ENCODE results near the gene TFF2.

TFF2 gene

GRCh38 chr21:42390193-42390592, 39.4 kb upstream of the TFF2 start:
- no peaks in the 10 kb centered on the region for H3K36me3 ChIP-seq (ENCODE audit: control insufficient read depth, insufficient read depth, low read length)
- no peak overlapping the region for H3K4me3 ChIP-seq (ENCODE audit: low read length)
- H3K9me3 ChIP-seq (ENCODE audit: control insufficient read depth, low read length) = no peaks in the 10 kb centered on the region
- no peak overlapping the region for H3K9ac ChIP-seq (ENCODE audit: low read length)
- H3K27me3 ChIP-seq (ENCODE audit: control insufficient read depth, insufficient read depth, low read length) = no peaks in the 10 kb centered on the region
- H3K4me1 ChIP-seq (ENCODE audit: control insufficient read depth, insufficient read depth, low read length) = peaks cover 44% of the 10 kb centered on the region

DNA sequence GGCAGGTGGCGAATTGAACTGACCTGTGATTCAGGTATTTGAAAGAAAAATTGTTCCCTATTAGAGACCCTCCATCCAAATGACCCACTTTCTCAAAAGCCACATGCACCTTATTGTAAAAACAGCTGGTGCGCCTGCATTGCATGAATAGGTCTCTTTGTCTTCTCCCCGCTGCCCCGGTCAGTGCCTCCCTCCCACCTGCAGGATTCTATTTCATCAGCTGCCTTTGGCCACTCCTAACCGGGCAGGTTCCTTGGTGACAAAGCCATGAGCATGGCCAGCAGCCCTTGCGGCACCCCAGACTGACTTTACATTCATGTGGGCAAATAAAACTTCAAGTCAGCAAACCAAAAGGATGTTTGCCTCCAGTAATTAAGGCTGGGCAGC, 38.6 kb upstream of the TFF2 start:
- H3K9ac ChIP-seq (ENCODE audit: low read length) = peak overlapping the region; percentile 84
- H3K4me3 ChIP-seq (ENCODE audit: low read length) = peak overlapping the region; percentile 60
- H3K36me3 ChIP-seq (ENCODE audit: control insufficient read depth, insufficient read depth, low read length) = no peaks in the 10 kb centered on the region
- H3K9me3 ChIP-seq (ENCODE audit: control insufficient read depth, low read length) = no peaks in the 10 kb centered on the region
- peaks cover 50% of the 10 kb centered on the region for H3K4me1 ChIP-seq (ENCODE audit: control insufficient read depth, insufficient read depth, low read length)
- no peaks in the 10 kb centered on the region for H3K27me3 ChIP-seq (ENCODE audit: control insufficient read depth, insufficient read depth, low read length)

DNA sequence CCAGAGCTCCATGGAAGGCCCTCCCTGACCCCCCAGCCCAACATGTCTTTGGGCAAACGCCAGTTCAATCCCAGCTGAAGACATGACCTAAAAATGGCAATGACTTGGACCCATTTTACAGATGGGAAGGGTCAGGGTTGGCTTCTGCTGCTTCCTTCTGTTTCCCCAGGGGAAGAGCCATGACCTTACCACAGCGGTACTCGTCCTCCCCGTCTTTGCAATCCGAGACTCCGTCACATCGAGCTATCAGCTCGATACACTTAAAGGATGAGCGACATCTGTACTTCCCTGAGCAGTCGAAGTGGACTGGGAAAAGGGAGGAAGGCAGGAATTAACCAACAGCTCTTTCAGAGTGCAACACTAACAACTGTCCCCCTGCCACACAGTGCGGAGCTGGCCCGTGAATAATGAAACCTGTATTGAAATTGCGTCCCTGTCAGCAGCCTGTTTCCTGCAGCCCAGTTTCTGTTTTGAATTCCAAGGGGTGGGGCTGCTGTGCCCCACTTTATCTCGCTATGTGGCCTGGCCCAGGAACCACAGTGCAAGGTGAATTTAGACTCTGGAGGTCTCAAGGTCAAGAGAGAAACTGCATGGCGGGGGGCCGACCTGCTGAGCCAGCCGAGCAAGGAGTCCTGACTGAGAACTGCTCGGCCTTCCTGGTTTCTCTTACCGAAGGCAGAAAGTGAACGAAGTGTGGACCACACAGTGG, 38.1 kb upstream of the TFF2 start:
- H3K4me1 ChIP-seq (ENCODE audit: control insufficient read depth, insufficient read depth, low read length) = peaks cover 55% of the 10 kb centered on the region
- no peaks in the 10 kb centered on the region for H3K36me3 ChIP-seq (ENCODE audit: control insufficient read depth, insufficient read depth, low read length)
- peak overlapping the region; percentile 84 for H3K9ac ChIP-seq (ENCODE audit: low read length)
- H3K9me3 ChIP-seq (ENCODE audit: control insufficient read depth, low read length) = no peaks in the 10 kb centered on the region
- peak overlapping the region; percentile 60 for H3K4me3 ChIP-seq (ENCODE audit: low read length)
- no peaks in the 10 kb centered on the region for H3K27me3 ChIP-seq (ENCODE audit: control insufficient read depth, insufficient read depth, low read length)

- no peaks in the 10 kb centered on the region for H3K36me3 ChIP-seq (ENCODE audit: control insufficient read depth, insufficient read depth, low read length)
- H3K9ac ChIP-seq (ENCODE audit: low read length) = peak overlapping the region; percentile 84
- no peaks in the 10 kb centered on the region for H3K9me3 ChIP-seq (ENCODE audit: control insufficient read depth, low read length)
- peaks cover 63% of the 10 kb centered on the region for H3K4me1 ChIP-seq (ENCODE audit: control insufficient read depth, insufficient read depth, low read length)
- no peaks in the 10 kb centered on the region for H3K27me3 ChIP-seq (ENCODE audit: control insufficient read depth, insufficient read depth, low read length)
- peak overlapping the region; percentile 60 for H3K4me3 ChIP-seq (ENCODE audit: low read length)
Measured at GRCh38 chr21:42387843-42388340, 37.1 kb upstream of the TFF2 start.

DNA sequence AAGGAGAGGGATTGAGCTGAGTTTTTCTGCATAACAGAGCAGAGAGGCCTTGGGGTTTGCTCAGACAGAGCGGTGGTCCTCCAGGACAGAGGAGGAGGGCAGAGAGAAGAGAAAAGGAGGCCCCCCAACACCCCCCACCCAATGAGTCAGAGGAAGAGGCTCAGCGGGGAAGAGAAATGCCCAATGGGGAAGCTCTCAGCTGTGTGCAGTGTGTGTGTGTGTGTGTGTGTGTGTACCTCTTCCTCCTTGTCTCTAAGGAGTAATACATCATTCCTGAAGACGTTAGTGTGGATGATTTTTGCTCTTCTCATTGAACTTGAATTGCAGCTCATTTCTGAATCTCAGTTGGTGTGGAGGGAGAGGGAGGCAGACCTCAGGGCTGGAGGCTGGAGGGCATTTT, 36.4 kb upstream of the TFF2 start:
- Histone ChIP-seq H3K27me3 (ENCODE audit: control insufficient read depth, insufficient read depth, low read length) (no peaks in the 10 kb centered on the region), H3K9ac (ENCODE audit: low read length) (peak overlapping the region; percentile 84), H3K9me3 (ENCODE audit: control insufficient read depth, low read length) (no peaks in the 10 kb centered on the region), H3K36me3 (ENCODE audit: control insufficient read depth, insufficient read depth, low read length) (no peaks in the 10 kb centered on the region), H3K4me3 (ENCODE audit: low read length) (no peak overlapping the region), H3K4me1 (ENCODE audit: control insufficient read depth, insufficient read depth, low read length) (peaks cover 70% of the 10 kb centered on the region)

GRCh38 chr21:42386034-42386591, 35.3 kb upstream of the TFF2 start:
- no peaks in the 10 kb centered on the region for H3K27me3 ChIP-seq (ENCODE audit: control insufficient read depth, insufficient read depth, low read length)
- H3K36me3 ChIP-seq (ENCODE audit: control insufficient read depth, insufficient read depth, low read length) = no peaks in the 10 kb centered on the region
- no peak overlapping the region for H3K4me3 ChIP-seq (ENCODE audit: low read length)
- no peak overlapping the region for H3K9ac ChIP-seq (ENCODE audit: low read length)
- H3K9me3 ChIP-seq (ENCODE audit: control insufficient read depth, low read length) = no peaks in the 10 kb centered on the region
- H3K4me1 ChIP-seq (ENCODE audit: control insufficient read depth, insufficient read depth, low read length) = peaks cover 78% of the 10 kb centered on the region

GRCh38 chr21:42385619-42386018, 34.8 kb upstream of the TFF2 start:
- Histone ChIP-seq H3K9me3 (ENCODE audit: control insufficient read depth, low read length) (no peaks in the 10 kb centered on the region), H3K36me3 (ENCODE audit: control insufficient read depth, insufficient read depth, low read length) (no peaks in the 10 kb centered on the region), H3K27me3 (ENCODE audit: control insufficient read depth, insufficient read depth, low read length) (no peaks in the 10 kb centered on the region), H3K4me1 (ENCODE audit: control insufficient read depth, insufficient read depth, low read length) (peaks cover 83% of the 10 kb centered on the region), H3K9ac (ENCODE audit: low read length) (no peak overlapping the region), H3K4me3 (ENCODE audit: low read length) (no peak overlapping the region)

DNA sequence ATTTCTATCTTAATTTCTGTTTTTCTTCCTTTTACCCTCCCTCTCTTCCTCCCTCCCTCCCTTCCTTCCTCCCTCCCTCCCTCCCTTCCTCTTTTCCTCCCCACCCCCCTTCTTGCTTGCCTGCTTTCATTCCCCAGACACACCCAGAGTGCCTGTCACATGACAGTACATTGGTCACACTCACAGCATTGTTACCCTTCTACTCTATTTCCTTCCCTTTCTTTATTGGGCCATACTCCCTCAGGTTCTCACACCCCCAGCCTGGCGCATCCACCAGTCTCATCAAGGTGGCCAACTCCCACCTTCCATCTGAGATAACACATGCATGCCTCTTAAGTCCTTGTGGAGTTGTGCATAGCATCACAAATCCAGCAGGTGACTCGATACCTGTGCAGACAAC, 34.2 kb upstream of the TFF2 start:
- no peak overlapping the region for H3K4me3 ChIP-seq (ENCODE audit: low read length)
- no peak overlapping the region for H3K9ac ChIP-seq (ENCODE audit: low read length)
- no peaks in the 10 kb centered on the region for H3K9me3 ChIP-seq (ENCODE audit: control insufficient read depth, low read length)
- H3K27me3 ChIP-seq (ENCODE audit: control insufficient read depth, insufficient read depth, low read length) = no peaks in the 10 kb centered on the region
- H3K4me1 ChIP-seq (ENCODE audit: control insufficient read depth, insufficient read depth, low read length) = peaks cover 84% of the 10 kb centered on the region
- no peaks in the 10 kb centered on the region for H3K36me3 ChIP-seq (ENCODE audit: control insufficient read depth, insufficient read depth, low read length)

DNA sequence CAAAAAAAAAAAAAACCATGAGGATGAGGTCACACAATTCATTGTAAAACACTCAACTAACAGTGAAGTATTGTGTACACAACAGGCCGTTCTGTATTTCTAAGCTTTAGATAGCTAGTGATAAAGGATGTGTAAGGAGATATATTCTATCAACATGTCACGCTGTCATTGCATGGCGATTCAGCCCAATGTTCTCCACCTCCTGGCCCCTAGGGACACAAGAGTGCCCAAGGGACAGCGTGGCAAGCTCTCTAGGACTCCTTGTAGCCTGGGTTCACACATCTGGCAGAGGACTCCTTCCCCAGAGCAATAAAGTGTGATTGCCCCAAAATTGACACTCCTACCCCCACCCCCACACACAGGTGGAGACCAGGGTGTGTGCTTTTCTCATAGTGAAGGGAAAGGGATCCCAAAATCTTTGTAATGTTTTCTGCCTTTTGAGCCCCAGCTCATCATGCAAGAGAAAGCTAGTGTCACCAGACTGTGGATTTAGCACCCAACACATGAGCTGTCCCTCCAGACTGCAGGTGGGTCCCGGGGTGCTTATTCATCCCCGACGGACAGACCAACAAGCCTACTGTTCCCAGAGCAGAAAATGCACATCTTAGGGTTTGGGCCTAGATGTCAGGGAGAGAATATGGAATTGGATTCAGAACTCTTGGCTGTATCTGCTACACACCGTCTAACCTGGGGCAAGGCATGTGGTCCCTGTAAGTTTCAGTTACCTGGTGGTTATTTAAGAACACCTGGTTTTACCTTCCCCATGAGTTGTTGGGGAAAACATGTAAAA, 33.6 kb upstream of the TFF2 start:
- Histone ChIP-seq H3K27me3 (ENCODE audit: control insufficient read depth, insufficient read depth, low read length) (no peaks in the 10 kb centered on the region), H3K4me3 (ENCODE audit: low read length) (no peak overlapping the region), H3K4me1 (ENCODE audit: control insufficient read depth, insufficient read depth, low read length) (peaks cover 84% of the 10 kb centered on the region), H3K36me3 (ENCODE audit: control insufficient read depth, insufficient read depth, low read length) (no peaks in the 10 kb centered on the region), H3K9ac (ENCODE audit: low read length) (no peak overlapping the region), H3K9me3 (ENCODE audit: control insufficient read depth, low read length) (no peaks in the 10 kb centered on the region)

DNA sequence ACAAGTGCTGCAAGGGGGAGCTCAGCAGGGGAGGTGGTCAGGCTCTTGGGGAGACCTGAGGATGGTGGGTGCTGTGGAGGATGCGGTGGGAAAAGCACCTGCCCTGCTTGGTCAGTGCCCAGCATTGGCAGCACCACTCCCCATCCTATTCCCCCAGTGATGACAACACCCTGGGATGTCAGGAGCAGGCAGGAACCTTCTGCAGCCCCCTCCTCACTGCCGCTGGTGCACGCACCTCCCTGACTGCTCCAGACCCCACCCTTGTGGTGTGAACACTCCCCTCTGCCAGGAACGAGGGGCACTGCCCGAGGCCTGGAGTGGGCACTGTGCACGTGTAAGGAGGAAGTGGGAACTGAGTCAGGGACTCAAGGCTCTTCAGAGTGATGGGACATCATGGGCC, 32.5 kb upstream of the TFF2 start:
- no peaks in the 10 kb centered on the region for H3K36me3 ChIP-seq (ENCODE audit: control insufficient read depth, insufficient read depth, low read length)
- H3K4me3 ChIP-seq (ENCODE audit: low read length) = no peak overlapping the region
- H3K4me1 ChIP-seq (ENCODE audit: control insufficient read depth, insufficient read depth, low read length) = peaks cover 89% of the 10 kb centered on the region
- H3K9ac ChIP-seq (ENCODE audit: low read length) = no peak overlapping the region
- H3K27me3 ChIP-seq (ENCODE audit: control insufficient read depth, insufficient read depth, low read length) = no peaks in the 10 kb centered on the region
- no peaks in the 10 kb centered on the region for H3K9me3 ChIP-seq (ENCODE audit: control insufficient read depth, low read length)

- H3K27me3 ChIP-seq (ENCODE audit: control insufficient read depth, insufficient read depth, low read length) = no peaks in the 10 kb centered on the region
- peaks cover 89% of the 10 kb centered on the region for H3K4me1 ChIP-seq (ENCODE audit: control insufficient read depth, insufficient read depth, low read length)
- H3K36me3 ChIP-seq (ENCODE audit: control insufficient read depth, insufficient read depth, low read length) = no peaks in the 10 kb centered on the region
Measured at GRCh38 chr21:42382915-42383314, 32.1 kb upstream of the TFF2 start.

DNA sequence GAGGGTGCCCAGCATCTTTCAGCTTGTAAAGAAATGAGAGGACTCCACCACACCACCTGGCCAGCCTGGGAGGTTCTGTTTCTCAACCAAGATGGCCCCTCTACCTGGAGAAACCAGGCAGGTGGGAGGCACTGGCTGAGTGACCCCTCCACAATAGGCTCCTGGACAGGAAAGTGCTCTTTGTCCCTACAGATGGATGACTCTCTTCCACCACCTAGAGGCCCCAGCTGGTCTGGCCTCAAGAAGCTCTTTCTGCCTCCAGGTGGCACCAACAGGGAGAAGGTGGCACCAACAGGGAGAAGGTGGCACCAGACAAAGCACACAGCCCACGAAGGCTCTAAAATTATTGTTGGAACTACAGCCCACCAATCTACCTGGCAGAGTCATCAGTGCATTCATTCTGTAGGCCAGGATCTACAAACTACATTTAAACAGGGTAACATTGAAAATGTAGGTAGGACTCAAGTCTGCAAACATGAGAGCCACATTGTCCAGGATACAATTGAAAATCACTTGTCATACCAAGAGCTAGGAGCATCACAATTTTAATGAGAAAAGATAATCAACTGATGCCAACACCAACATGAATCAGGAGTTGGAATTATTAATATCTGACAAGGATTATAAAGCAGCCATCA, 30.7 kb upstream of the TFF2 start:
- Histone ChIP-seq H3K4me1 (ENCODE audit: control insufficient read depth, insufficient read depth, low read length) (peaks cover 90% of the 10 kb centered on the region), H3K9ac (ENCODE audit: low read length) (peak overlapping the region; percentile 8), H3K36me3 (ENCODE audit: control insufficient read depth, insufficient read depth, low read length) (no peaks in the 10 kb centered on the region), H3K4me3 (ENCODE audit: low read length) (no peak overlapping the region), H3K27me3 (ENCODE audit: control insufficient read depth, insufficient read depth, low read length) (no peaks in the 10 kb centered on the region), H3K9me3 (ENCODE audit: control insufficient read depth, low read length) (no peaks in the 10 kb centered on the region)

More at GRCh38 chr21:42382915-42383314, 32.1 kb upstream of the TFF2 start:
- H3K4me3 ChIP-seq (ENCODE audit: low read length) = no peak overlapping the region
- peak overlapping the region; percentile 7 for H3K9ac ChIP-seq (ENCODE audit: low read length)
- H3K9me3 ChIP-seq (ENCODE audit: control insufficient read depth, low read length) = no peaks in the 10 kb centered on the region

Measured in mucosa of stomach (tissue), 1 donor.